DND-41 (cell line): ENCODE data around the gene ANKLE1.
A peak's percentile ranks its signal among the peaks of the same experiment; 100 is the strongest.

Experiments
- ATAC-seq: fragments of 200-7000 bp; cut with Tn5 transposase; 3 replicates; pipeline ENCODE4 v1.9.1; 2021; ENCODE audit warnings: low read depth; ENCODE audit not compliant: insufficient read depth
- DNase-seq: peaks from one replicate; pipeline ENCODE4 v3.0.0-alpha.2; 2020
- H2AFZ ChIP-seq: 2 replicates; pipeline ENCODE4 v1.6.0; 2012; ENCODE audit warnings: low read depth, low read length
- H3K27ac ChIP-seq: 2 replicates; pipeline ENCODE4 v1.5.1; 2012; ENCODE audit warnings: low read length, inconsistent platforms
- H3K27me3 ChIP-seq: fragments of 200-600 bp; sonication (generic); 2 replicates; pipeline ENCODE4 v1.6.0; 2012; ENCODE audit warnings: low read length, mild to moderate bottlenecking, inconsistent platforms; ENCODE audit not compliant: insufficient read depth, poor library complexity
- H3K36me3 ChIP-seq: 2 replicates; pipeline ENCODE4 v1.5.1; 2012; ENCODE audit warnings: low read length, inconsistent platforms; ENCODE audit not compliant: insufficient read depth
- H3K4me1 ChIP-seq: 2 replicates; pipeline ENCODE4 v1.5.1; 2012; ENCODE audit warnings: mild to moderate bottlenecking, low read length; ENCODE audit not compliant: insufficient read depth
- H3K4me2 ChIP-seq: 2 replicates; pipeline ENCODE4 v1.6.0; 2012; ENCODE audit warnings: mild to moderate bottlenecking, moderate library complexity, low read length, inconsistent platforms; ENCODE audit not compliant: insufficient read depth
- H3K4me3 ChIP-seq, 2 experiments: fragments of 200-600 bp in 1 of 2; shearing (Covaris generic) in 1 of 2; 2 replicates each; pipeline ENCODE4 v1.5.1; 2012 to 2016; ENCODE audit warnings: inconsistent platforms in 2 of 2, low read length in 2 of 2, mild to moderate bottlenecking in 2 of 2, low read depth in 1 of 2, moderate library complexity in 1 of 2
- H3K79me2 ChIP-seq: 2 replicates; pipeline ENCODE4 v1.6.0; 2012; ENCODE audit warnings: low read length, inconsistent platforms; ENCODE audit not compliant: insufficient read depth
- H3K9ac ChIP-seq: 2 replicates; pipeline ENCODE4 v1.6.0; 2012; ENCODE audit warnings: low read depth, mild to moderate bottlenecking, inconsistent platforms, low read length, moderate library complexity
- H3K9me3 ChIP-seq: 2 replicates; pipeline ENCODE4 v1.5.1; 2012; ENCODE audit warnings: low read length, moderate library complexity, mild to moderate bottlenecking, inconsistent platforms; ENCODE audit not compliant: insufficient read depth, severe bottlenecking
- H4K20me1 ChIP-seq: 2 replicates; pipeline ENCODE4 v1.6.0; 2012; ENCODE audit warnings: low read length; ENCODE audit not compliant: insufficient read depth
- EZH2 ChIP-seq: IDR thresholded peaks from 3 replicates; pipeline ENCODE4 v1.6.1; 2012; ENCODE audit warnings: borderline replicate concordance, low read depth, mild to moderate bottlenecking, moderate library complexity, low read length, inconsistent platforms; ENCODE audit not compliant: severe bottlenecking
- TF ChIP-seq, protein P1 (sequence below): IDR thresholded peaks from 2 replicates; pipeline ENCODE4 v1.5.1; 2012; ENCODE audit warnings: borderline replicate concordance, low read length, moderate library complexity, mild to moderate bottlenecking; ENCODE audit not compliant: poor library complexity, severe bottlenecking; ENCODE audit errors: extremely low read depth

The ANKLE1 gene

GRCh38 chr19:17335575-17335974 lies 53.9 kb downstream of the ANKLE1 start:
- Histone ChIP-seq H3K4me3 (peak overlapping the region in 1 of 2 experiments; percentile 99; a peak in 2 of 4 replicates), H3K9me3 (no peaks in the 10 kb centered on the region), H3K79me2 (peaks cover 18% of the 10 kb centered on the region), H3K9ac (0 out of 2 replicates have a peak overlapping the region, but pooled peaks have one; percentile 94), H2AFZ (peak overlapping the region; percentile 76), H3K4me2 (peak overlapping the region; percentile 99), H4K20me1 (peaks cover 9% of the 10 kb centered on the region), H3K27ac (no peak overlapping the region), H3K27me3 (no peaks in the 10 kb centered on the region), H3K4me1 (peaks cover 56% of the 10 kb centered on the region), H3K36me3 (peaks cover 17% of the 10 kb centered on the region)
- ATAC-seq (no peak), DNase-seq (no peak)
- no peak for TF ChIP-seq EZH2
- TF ChIP-seq, protein P1, sequence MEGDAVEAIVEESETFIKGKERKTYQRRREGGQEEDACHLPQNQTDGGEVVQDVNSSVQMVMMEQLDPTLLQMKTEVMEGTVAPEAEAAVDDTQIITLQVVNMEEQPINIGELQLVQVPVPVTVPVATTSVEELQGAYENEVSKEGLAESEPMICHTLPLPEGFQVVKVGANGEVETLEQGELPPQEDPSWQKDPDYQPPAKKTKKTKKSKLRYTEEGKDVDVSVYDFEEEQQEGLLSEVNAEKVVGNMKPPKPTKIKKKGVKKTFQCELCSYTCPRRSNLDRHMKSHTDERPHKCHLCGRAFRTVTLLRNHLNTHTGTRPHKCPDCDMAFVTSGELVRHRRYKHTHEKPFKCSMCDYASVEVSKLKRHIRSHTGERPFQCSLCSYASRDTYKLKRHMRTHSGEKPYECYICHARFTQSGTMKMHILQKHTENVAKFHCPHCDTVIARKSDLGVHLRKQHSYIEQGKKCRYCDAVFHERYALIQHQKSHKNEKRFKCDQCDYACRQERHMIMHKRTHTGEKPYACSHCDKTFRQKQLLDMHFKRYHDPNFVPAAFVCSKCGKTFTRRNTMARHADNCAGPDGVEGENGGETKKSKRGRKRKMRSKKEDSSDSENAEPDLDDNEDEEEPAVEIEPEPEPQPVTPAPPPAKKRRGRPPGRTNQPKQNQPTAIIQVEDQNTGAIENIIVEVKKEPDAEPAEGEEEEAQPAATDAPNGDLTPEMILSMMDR = no peak
